A673 (cell line): ENCODE measurements around the gene CYBB. TPM values are rescaled to one million over a fixed set of nuclear protein-coding genes. Genes with fewer than 3 reads are reported as not detected.
"Not testable (repeated sequence)": the region's sequence is repeated elsewhere in the genome, so short reads cannot be mapped to it uniquely, and the experiment has no call there.

Experiments used
- BruUV-seq: library from RNA; stranded (reverse); fragments of 400-500 nt; replicated peaks from 2 replicates; lab custom pipeline; 2021; lab: Mats Ljungman, UMichigan
- CTCF ChIA-PET: fragments of 300-600 bp; sonication (Branson Sonifier 250); formaldehyde crosslinking; loops from one replicate; lab custom pipeline; 2022; ENCODE audit warnings: antibody characterized with exemption; lab: Charles Lee
- POLR2A ChIA-PET: fragments of 300-600 bp; sonication (Branson Sonifier 250); formaldehyde crosslinking; loops from one replicate; lab custom pipeline; 2022; ENCODE audit warnings: antibody characterized with exemption; ENCODE audit not compliant: low non-redundant PET; lab: Charles Lee
- DNase-seq: peaks from one replicate; pipeline ENCODE4 v3.0.0-alpha.2; 2015; ENCODE audit warnings: low spot score
- H3K27ac ChIP-seq: fragments of 200-600 bp; sonication (generic); 2 replicates; pipeline ENCODE4 v1.5.1; 2016; ENCODE audit warnings: mixed run types, low read depth, mild to moderate bottlenecking, mixed read lengths, antibody characterized with exemption, low read length; ENCODE audit not compliant: poor library complexity, severe bottlenecking
- H3K27me3 ChIP-seq: fragments of 200-600 bp; sonication (generic); replicated peaks from 2 replicates; pipeline ENCODE4 v1.6.1; 2017; ENCODE audit warnings: mixed run types, low read depth, mild to moderate bottlenecking, mixed read lengths, antibody characterized with exemption, low read length; ENCODE audit not compliant: insufficient read depth, poor library complexity
- H3K36me3 ChIP-seq: fragments of 200-600 bp; sonication (generic); 2 replicates; pipeline ENCODE4 v1.6.1; 2016; ENCODE audit warnings: mixed run types, mild to moderate bottlenecking, mixed read lengths, antibody characterized with exemption, low read length; ENCODE audit not compliant: insufficient read depth, poor library complexity, severe bottlenecking
- H3K4me1 ChIP-seq: fragments of 200-600 bp; sonication (generic); 2 replicates; pipeline ENCODE4 v1.6.1; 2017; ENCODE audit warnings: mixed run types, mild to moderate bottlenecking, mixed read lengths, antibody characterized with exemption, low read length; ENCODE audit not compliant: insufficient read depth, poor library complexity, severe bottlenecking
- H3K4me3 ChIP-seq: fragments of 200-600 bp; sonication (generic); 2 replicates; pipeline ENCODE4 v1.5.1; 2016; ENCODE audit warnings: low read depth, mixed run types, mild to moderate bottlenecking, mixed read lengths, low read length; ENCODE audit not compliant: poor library complexity, severe bottlenecking
- H3K9me3 ChIP-seq: fragments of 200-600 bp; sonication (generic); 2 replicates; pipeline ENCODE4 v1.6.1; 2016; ENCODE audit warnings: mixed run types, low read depth, mild to moderate bottlenecking, mixed read lengths, antibody characterized with exemption, low read length; ENCODE audit not compliant: poor library complexity, severe bottlenecking
- CTCF ChIP-seq: fragments of 300-800, 200-600 bp; sonication (generic); conservative IDR thresholded peaks from 2 replicates; pipeline ENCODE4 v1.5.1; 2017; ENCODE audit warnings: low read depth, mild to moderate bottlenecking, antibody characterized with exemption, low read length, moderate library complexity, mixed read lengths
- EZH2 ChIP-seq: fragments of 200-600 bp; sonication (generic); IDR thresholded peaks from 2 replicates; pipeline ENCODE4 v1.6.1; 2017; ENCODE audit warnings: borderline replicate concordance, low read depth, mild to moderate bottlenecking, mixed read lengths, antibody characterized with exemption, low read length; ENCODE audit not compliant: poor library complexity, severe bottlenecking
- intact Hi-C: fragments of 100-400 bp; cut with micrococcal nuclease; formaldehyde crosslinking; loops from one replicate; pipeline ENCODE4 v1.10.0; 2022; ENCODE audit not compliant: unreplicated experiment
- total RNA-seq: library from RNA; stranded (reverse); gene quantifications from 2 replicates; pipeline ENCODE4 v1.2.3, GENCODE V29; 2021

Gene CYBB
- total RNA-seq, 1 experiment from 2014 or later: not detected

GRCh38 chrX:37767430-37767829, 12.4 kb upstream of the CYBB start:
- H3K9me3 ChIP-seq: no peaks in the 10 kb centered on the region
- no peaks in the 10 kb centered on the region for H3K4me1 ChIP-seq
- no peak overlapping the region for H3K4me3 ChIP-seq
- intact Hi-C loops: no loop called here
- ChIA-PET CTCF (no interaction called here), POLR2A (no interaction called here)
- TF ChIP-seq EZH2: no peak
- TF ChIP-seq CTCF: no peak
- H3K27me3 ChIP-seq: no peaks in the 10 kb centered on the region
- no TSS peak for BruUV-seq
- DNase-seq: no peak
- H3K27ac ChIP-seq: no peak overlapping the region
- H3K36me3 ChIP-seq: no peaks in the 10 kb centered on the region

GRCh38 chrX:37768866-37769265, 11.0 kb upstream of the CYBB start:
- H3K27me3 ChIP-seq, H3K4me3 ChIP-seq, BruUV-seq, H3K27ac ChIP-seq, H3K36me3 ChIP-seq, CTCF ChIA-PET, intact Hi-C loops, DNase-seq, H3K4me1 ChIP-seq, H3K9me3 ChIP-seq, POLR2A ChIA-PET: not testable (repeated sequence)

- intact Hi-C loops: no loop called here
- Histone ChIP-seq H3K9me3 (no peaks in the 10 kb centered on the region), H3K4me1 (no peaks in the 10 kb centered on the region), H3K4me3 (no peak overlapping the region), H3K27ac (no peak overlapping the region), H3K36me3 (no peaks in the 10 kb centered on the region), H3K27me3 (no peaks in the 10 kb centered on the region)
- BruUV-seq: no TSS peak
- no peak for DNase-seq
- ChIA-PET CTCF (no interaction called here), POLR2A (no interaction called here)
- TF ChIP-seq EZH2: no peak
- TF ChIP-seq CTCF: no peak
Measured at GRCh38 chrX:37776283-37776986, 3.4 kb upstream of the CYBB start.

GRCh38 chrX:37776987-37777325, 2.9 kb upstream of the CYBB start:
- intact Hi-C loops: no loop called here
- Histone ChIP-seq H3K27me3 (no peaks in the 10 kb centered on the region), H3K4me1 (no peaks in the 10 kb centered on the region), H3K9me3 (no peaks in the 10 kb centered on the region), H3K27ac (no peak overlapping the region), H3K4me3 (no peak overlapping the region), H3K36me3 (no peaks in the 10 kb centered on the region)
- TF ChIP-seq CTCF (no peak), EZH2 (no peak)
- BruUV-seq: no TSS peak
- CTCF ChIA-PET: no interaction called here
- POLR2A ChIA-PET: no interaction called here
- DNase-seq: no peak
